ELR (cell line): ENCODE measurements around the gene TLR8.
"Not testable (repeated sequence)": the region's sequence is repeated elsewhere in the genome, so short reads cannot be mapped to it uniquely, and the experiment has no call there.

Experiments used
- DNase-seq: peaks from one replicate; pipeline ENCODE4 v3.0.0-alpha.2; 2015; ENCODE audit warnings: low read depth

TLR8 gene

DNA sequence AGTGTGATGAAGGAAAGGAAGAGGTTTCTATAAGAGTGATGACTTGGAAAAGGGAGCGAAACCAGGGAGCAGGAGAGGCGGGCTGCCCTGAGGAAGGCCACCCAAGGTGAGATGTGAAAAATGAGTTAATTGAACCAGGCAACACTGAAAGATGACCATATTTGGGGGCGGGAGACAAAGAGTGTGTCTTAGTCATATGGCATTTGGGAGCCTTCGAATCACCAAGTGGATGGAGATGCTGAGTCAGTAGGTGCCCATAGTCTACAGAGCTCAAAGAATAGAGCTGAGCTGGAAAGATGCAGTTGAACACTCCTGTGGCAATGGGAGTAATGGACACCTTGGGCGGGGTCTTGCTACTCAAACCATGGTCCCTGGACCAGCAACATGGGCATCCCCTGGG is 8.3 kb upstream of the TLR8 start:
- no peak for DNase-seq

DNA sequence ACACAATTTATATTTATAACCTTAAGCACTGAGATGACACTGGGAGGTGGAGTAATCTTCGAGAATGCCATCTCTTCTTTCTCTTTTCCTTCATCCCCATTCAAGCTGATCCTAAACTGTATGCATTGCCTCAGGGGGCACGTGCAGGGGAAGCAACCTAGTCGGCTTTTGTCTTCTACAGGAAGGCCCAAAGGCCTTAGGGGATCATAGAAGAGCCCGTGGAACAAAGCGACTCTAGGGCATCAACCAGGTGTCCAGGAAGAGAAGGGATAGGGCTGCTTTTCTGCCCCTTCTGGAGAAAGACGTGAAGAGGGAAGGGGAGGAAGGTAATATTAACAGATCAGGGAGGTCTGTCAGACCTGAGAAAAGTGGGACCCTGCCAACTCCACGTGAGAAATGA is 6.9 kb upstream of the TLR8 start:
- DNase-seq = no peak

DNA sequence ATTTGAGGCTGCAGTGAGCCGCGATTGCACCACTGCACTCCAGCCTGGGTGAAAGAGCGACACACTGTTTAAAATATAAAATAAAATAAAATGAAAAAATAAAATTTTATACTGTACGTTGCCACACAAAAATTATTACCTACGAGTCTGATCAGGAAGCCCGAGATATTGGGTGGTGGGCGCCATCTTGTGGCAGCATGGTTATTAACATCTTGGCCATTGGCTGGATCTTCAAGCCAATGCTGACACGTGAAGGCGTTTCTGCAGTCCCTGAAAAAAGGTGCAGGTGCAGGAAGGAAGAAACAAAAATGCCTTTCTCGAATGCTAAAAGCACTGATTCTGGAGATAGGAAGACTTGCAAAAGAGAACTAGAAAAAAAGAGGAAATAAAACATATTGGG is 4.9 kb upstream of the TLR8 start:
- DNase-seq = peak; percentile 52

DNA sequence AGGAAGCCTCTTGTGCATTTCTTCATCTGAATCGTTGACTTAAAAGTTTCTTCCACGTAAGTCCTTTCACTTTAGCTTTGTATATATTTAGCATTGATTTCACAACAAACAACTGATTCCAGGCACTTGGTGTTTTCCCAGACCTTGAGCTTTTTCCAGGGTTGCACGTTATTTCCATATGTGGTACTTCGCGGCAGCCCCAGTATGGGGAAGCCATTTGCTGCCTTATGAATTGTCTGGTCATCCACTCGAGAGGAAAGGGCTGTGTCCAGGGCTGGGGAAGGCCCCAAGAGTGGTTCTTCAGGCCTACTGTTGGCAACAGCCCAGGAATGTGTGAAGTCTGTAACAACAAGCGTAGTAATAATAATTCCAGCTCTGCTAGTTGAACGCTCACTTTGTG is 2.8 kb upstream of the TLR8 start:
- DNase-seq = no peak

- no peak for DNase-seq
These were observed 4.2 kb downstream of the TLR8 start for GRCh38 chrX:12910423-12911121.

GRCh38 chrX:12911122-12911470 is 4.7 kb downstream of the TLR8 start:
- no peak for DNase-seq

GRCh38 chrX:12912791-12913482 is 6.5 kb downstream of the TLR8 start:
- no peak for DNase-seq

- no peak for DNase-seq
These were observed 11.3 kb downstream of the TLR8 start for GRCh38 chrX:12917753-12918152.

DNA sequence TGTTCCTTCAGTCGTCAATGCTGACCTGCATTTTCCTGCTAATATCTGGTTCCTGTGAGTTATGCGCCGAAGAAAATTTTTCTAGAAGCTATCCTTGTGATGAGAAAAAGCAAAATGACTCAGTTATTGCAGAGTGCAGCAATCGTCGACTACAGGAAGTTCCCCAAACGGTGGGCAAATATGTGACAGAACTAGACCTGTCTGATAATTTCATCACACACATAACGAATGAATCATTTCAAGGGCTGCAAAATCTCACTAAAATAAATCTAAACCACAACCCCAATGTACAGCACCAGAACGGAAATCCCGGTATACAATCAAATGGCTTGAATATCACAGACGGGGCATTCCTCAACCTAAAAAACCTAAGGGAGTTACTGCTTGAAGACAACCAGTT is 12.6 kb downstream of the TLR8 start:
- no peak for DNase-seq

- DNase-seq = no peak
These were observed 13.2 kb downstream of the TLR8 start for GRCh38 chrX:12919620-12920019.

DNA sequence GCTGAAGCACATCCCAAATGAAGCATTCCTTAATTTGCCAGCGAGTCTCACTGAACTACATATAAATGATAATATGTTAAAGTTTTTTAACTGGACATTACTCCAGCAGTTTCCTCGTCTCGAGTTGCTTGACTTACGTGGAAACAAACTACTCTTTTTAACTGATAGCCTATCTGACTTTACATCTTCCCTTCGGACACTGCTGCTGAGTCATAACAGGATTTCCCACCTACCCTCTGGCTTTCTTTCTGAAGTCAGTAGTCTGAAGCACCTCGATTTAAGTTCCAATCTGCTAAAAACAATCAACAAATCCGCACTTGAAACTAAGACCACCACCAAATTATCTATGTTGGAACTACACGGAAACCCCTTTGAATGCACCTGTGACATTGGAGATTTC is 14.6 kb downstream of the TLR8 start:
- no peak for DNase-seq

GRCh38 chrX:12921886-12922598 is 15.6 kb downstream of the TLR8 start:
- DNase-seq = no peak

- no peak for DNase-seq
These were observed 16.1 kb downstream of the TLR8 start for GRCh38 chrX:12922599-12922919.

GRCh38 chrX:12929701-12930100 is 23.3 kb downstream of the TLR8 start:
- peak; percentile 60 for DNase-seq

DNA sequence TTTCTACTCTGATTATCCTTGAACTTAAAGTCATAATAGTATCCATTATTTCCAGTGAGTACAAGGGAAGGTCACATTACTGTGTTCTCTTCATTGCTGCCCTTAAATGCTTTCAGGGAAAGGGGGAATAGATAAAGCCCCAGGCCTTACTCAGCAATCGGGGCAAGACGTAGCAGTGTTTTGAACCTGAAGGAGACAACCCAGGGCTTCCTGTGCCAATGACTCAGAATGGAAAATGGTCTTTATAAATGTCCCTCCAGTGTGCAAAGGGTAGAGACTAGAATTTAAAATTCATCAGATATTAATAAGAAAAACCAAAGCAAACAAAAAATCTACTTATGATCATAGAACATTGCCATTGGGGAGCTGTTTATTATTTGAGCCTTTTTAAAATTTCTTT is 23.7 kb downstream of the TLR8 start:
- no peak for DNase-seq

DNA sequence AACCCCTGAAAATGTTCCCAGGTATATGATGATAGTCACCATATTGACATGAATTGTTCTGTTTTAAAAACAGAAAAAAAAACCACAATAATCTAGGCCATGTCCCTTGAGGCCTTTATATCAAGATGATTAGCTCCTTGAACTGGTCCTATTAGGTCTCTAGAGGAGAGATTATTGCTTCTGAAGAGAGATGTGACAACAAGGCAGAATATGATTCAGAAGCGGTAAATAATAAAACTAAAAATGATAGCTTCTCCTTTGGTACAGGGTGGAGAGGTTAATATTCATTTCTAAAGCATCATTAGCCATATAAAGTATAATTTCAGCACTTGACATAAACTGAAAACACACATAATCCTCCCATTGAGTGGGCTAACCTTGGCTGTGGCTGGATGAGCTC is 25.8 kb downstream of the TLR8 start:
- no peak for DNase-seq

DNA sequence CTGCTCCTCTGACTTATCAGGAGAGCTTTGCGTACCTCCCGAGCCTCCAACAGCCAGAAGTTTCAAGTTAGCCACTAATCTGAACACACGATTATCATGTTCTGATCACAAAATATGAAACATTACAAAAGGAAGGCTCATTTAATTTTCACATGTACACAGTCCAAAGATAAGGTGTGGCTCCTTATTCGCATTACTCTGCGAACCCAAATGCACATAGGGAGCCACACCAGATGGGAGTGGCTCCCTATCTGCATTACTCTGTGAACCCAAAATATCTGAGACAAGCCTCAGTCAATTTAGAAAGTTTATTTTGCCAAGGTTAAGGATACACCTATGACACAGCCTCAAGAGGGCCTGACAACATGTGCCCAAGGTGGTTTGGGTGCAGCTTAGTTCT is 28.4 kb downstream of the TLR8 start:
- no peak for DNase-seq

DNA sequence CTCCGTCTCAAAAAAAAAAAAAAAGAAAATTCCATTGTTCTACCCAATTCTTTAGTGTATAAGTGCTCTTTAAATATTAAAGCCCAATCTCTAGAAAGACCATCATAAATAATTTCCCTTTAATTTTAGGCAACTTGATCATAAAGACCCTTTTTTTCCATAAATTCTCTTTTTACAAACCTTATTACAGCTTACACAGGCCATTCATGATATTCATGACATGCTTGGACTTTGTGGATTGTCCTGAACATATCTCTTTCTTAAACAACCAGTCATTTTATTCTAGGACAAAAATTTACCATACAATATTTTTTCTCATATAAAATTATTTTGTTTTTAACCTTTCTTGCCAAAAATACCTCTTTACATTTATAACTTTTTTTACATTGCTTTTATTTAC is 30.5 kb downstream of the TLR8 start:
- DNase-seq = peak; percentile 36

DNA sequence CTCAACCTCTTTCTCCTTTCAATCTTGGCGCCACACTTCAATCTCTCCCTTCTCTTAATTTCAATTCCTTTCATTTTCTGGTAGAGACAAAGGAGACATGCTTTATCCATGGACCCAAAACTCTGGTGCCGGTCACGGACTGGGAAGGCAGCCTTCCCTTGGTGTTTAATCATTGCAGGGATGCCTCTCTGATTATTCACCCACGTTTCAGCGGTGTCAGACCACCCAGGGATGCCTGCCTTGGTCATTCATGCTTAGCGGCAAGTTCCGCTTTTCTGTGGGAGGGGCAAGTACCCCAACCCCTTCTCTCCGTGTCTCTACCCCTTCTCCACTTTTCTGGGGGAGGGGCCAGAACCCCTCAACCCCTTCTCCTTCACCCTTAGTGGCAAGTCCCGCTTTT is 34.1 kb downstream of the TLR8 start:
- DNase-seq = not testable (repeated sequence)

DNA sequence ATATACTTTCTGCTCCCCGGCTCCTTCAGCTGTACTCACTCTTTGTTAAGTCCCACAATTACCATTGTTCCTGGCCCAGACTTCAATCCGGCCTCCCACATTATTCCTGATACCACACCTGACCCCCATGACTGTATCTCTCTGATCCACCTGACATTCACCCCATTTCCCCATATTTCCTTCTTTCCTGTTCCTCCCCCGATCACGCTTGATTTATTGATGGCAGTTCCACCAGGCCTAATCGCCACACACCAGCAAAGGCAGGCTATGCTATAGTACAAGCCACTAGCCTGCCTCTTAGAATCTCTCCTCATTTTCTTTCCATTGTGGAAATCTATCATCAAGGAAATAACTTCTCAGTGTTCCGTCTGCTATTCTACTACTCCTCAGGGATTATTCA is 37.2 kb downstream of the TLR8 start:
- DNase-seq = not testable (repeated sequence)

GRCh38 chrX:12944452-12944851 is 38.0 kb downstream of the TLR8 start:
- not testable (repeated sequence) for DNase-seq

DNA sequence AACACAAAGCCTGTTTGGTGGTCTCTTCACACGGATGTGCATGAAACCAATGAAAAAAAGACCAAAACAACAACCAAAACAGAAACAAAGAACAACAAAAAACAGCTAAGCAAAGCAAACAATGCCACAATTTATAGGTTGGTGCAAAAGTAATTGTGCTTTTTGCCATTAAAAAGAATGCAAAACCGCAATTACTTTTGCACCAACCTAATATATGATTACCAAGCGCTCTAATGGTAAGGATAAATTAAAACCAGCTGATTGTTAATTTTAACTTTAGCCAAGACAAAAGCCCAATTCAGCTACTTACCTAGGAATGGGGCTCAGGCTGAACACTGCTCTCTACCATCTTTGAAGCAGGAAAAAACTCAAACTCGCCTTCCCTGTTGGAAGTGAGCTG is 39.1 kb downstream of the TLR8 start:
- no peak for DNase-seq

GRCh38 chrX:12946406-12946805 is 40.0 kb downstream of the TLR8 start:
- no peak for DNase-seq
